Cardiac fibroblast (primary cell): Measurements from ENCODE around the gene CLDN20.

Experiments
- DNase-seq, 2 donors: peaks; one replicate each; pipeline versions ENCODE4 v3.0.0 to v3.0.0-alpha.2; 2010; ENCODE audit warnings: low read depth in 2 of 2
- H3K4me3 ChIP-seq, 2 donors: replicated peaks in 1 of 2; 1 replicate in 1 of 2; 2 replicates in 1 of 2; pipeline ENCODE4 v1.5.1; 2011; ENCODE audit warnings: low read depth in 2 of 2, low read length in 2 of 2, mild to moderate bottlenecking in 2 of 2, moderate library complexity in 1 of 2
- CTCF ChIP-seq: IDR thresholded peaks from one replicate; pipeline ENCODE4 v1.5.1; 2011; ENCODE audit warnings: low read depth, mild to moderate bottlenecking, low read length, inconsistent platforms

The CLDN20 gene

GRCh38 chr6:155245193-155245592, 18.6 kb upstream of the CLDN20 start:
- H3K4me3 ChIP-seq: no peak overlapping the region
- no peak for DNase-seq
- TF ChIP-seq CTCF: no peak

- no peak overlapping the region for H3K4me3 ChIP-seq
- no peak for TF ChIP-seq CTCF
- DNase-seq: no peak
Observed at GRCh38 chr6:155245831-155246230, 18.0 kb upstream of the CLDN20 start.

- no peak for DNase-seq
- H3K4me3 ChIP-seq: no peak overlapping the region
- TF ChIP-seq CTCF: no peak
Observed at GRCh38 chr6:155246825-155247224, 17.0 kb upstream of the CLDN20 start.

- no peak overlapping the region for H3K4me3 ChIP-seq
- peak; percentile 51 to 73 for DNase-seq
- TF ChIP-seq CTCF: no peak
Observed at GRCh38 chr6:155247618-155248007, 16.2 kb upstream of the CLDN20 start.

GRCh38 chr6:155248008-155249001, 15.5 kb upstream of the CLDN20 start:
- TF ChIP-seq CTCF: peak; percentile 79
- H3K4me3 ChIP-seq: no peak overlapping the region
- peak; percentile 80 to 81 for DNase-seq

GRCh38 chr6:155250701-155251381, 13.0 kb upstream of the CLDN20 start:
- TF ChIP-seq CTCF: no peak

More at GRCh38 chr6:155250701-155251381, 13.0 kb upstream of the CLDN20 start:
- DNase-seq: no peak
- H3K4me3 ChIP-seq: no peak overlapping the region
